Mucosa of stomach (tissue), 1 donor: Measurements from ENCODE around the gene ARMC5.

ENCODE experiments used
- H3K27me3 ChIP-seq: one replicate; pipeline ENCODE4 v1.7.0; 2013; ENCODE audit warnings: mild to moderate bottlenecking, low read length; ENCODE audit not compliant: control insufficient read depth, insufficient read depth
- H3K36me3 ChIP-seq: one replicate; pipeline ENCODE4 v1.7.0; 2013; ENCODE audit warnings: low read length; ENCODE audit not compliant: control insufficient read depth, insufficient read depth
- H3K4me1 ChIP-seq: one replicate; pipeline ENCODE4 v1.7.0; 2013; ENCODE audit warnings: mild to moderate bottlenecking, low read length; ENCODE audit not compliant: control insufficient read depth, insufficient read depth
- H3K4me3 ChIP-seq: one replicate; pipeline ENCODE4 v1.7.0; 2013; ENCODE audit warnings: low read length
- H3K9ac ChIP-seq: one replicate; pipeline ENCODE4 v1.7.0; 2013; ENCODE audit warnings: mild to moderate bottlenecking, low read length, moderate library complexity
- H3K9me3 ChIP-seq: one replicate; pipeline ENCODE4 v1.7.0; 2013; ENCODE audit warnings: mild to moderate bottlenecking, low read length, moderate library complexity; ENCODE audit not compliant: control insufficient read depth
- donor health status: Pancreatic carcinoma.

Gene ARMC5

DNA sequence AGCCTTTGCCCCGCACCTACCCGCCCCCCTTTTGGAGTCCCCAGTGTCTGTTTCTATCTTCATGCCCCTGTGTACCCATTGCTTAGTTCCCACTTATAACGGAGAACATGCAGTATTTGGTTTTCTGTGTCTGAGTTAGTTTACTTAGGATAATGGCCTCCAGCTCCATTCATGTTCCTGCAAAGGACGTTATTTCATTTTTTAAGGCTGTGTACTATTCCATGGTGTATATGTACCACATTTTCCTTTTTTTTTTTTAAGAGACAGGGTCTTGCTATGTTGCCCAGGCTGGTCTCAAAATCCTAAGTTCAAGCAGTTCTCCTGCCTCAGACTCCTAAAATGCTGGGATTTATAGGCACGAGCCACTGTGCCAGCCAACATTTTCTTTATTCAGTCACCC lies 8.6 kb downstream of the ARMC5 start:
- no peaks in the 10 kb centered on the region for H3K36me3 ChIP-seq
- H3K4me1 ChIP-seq = peaks cover 12% of the 10 kb centered on the region
- no peaks in the 10 kb centered on the region for H3K27me3 ChIP-seq
- H3K9me3 ChIP-seq = no peaks in the 10 kb centered on the region
- no peak overlapping the region for H3K9ac ChIP-seq
- H3K4me3 ChIP-seq = no peak overlapping the region

DNA sequence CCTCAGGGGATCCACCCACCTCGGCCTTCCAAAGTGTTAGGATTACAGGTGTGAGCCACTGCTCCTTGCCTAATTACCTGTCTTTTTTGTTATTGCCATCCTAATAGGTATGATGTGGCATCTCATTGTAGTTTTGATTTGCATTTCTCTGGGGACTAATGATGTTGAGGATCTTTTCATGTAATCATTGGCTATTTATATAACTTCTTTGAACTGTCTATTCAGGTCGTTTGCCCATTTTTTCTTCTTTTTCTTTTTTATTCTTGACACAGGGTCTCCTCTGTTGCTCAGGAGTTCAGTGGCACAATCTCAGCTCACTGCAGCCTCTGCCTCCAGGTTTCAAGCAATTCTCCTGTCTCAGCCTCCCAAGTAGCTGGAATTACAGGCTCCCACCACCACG lies 11.3 kb downstream of the ARMC5 start:
- H3K9ac ChIP-seq = no peak overlapping the region

DNA sequence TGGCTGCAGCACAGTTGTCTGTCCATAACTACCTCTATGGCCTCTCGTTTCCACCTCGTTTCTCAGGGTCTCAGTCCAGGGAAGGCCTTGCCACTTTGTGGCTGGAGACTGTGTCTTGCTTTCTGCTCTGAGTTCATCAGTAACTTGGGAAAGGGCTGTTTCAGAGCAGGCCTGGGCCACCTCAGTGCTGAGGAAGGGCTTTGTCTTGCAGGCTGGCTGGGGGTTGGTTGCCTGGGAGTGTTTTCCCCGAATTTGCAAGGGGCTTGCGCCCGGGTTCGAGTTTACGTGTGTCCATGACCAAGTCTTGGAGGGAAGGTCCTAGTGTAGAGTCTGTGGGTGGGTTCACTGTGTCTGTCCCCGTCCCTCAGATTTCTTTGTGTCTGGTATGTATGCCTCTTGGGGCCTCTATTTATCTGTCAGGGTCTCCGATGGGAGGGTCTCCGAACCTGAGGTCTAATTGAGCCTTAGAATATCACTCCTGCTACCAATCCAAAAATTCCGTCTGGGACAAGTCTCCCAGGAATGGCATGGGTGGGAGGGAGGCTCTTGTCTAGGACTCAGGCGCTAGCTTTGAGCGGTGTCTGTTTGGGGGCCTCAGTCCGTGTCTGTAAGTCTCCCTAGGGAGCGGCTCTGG lies 12.1 kb downstream of the ARMC5 start:
- Histone ChIP-seq H3K27me3 (no peaks in the 10 kb centered on the region), H3K4me3 (no peak overlapping the region), H3K9ac (peak overlapping the region; percentile 76), H3K9me3 (no peaks in the 10 kb centered on the region), H3K4me1 (peaks cover 19% of the 10 kb centered on the region), H3K36me3 (no peaks in the 10 kb centered on the region)

More for the DNA sequence above, 11.3 kb downstream of the ARMC5 start:
- H3K4me3 ChIP-seq = no peak overlapping the region
- H3K9me3 ChIP-seq = no peaks in the 10 kb centered on the region
- no peaks in the 10 kb centered on the region for H3K27me3 ChIP-seq
- H3K36me3 ChIP-seq = no peaks in the 10 kb centered on the region
- peaks cover 12% of the 10 kb centered on the region for H3K4me1 ChIP-seq

GRCh38 chr16:31471875-31472708 lies 12.8 kb downstream of the ARMC5 start, which contains the start of gene TGFB1I1:
Gene TGFB1I1, plus strand, starts transcription at chr16:31472152. Its CDS starts 37 bp downstream, at chr16:31472189.
- Histone ChIP-seq H3K27me3 (no peaks in the 10 kb centered on the region), H3K4me3 (no peak within 1 kb of the TSS), H3K36me3 (no peaks in the 10 kb centered on the region), H3K9ac (peak within 1 kb of the TSS; percentile 76), H3K4me1 (peaks cover 20% of the 10 kb centered on the region), H3K9me3 (no peaks in the 10 kb centered on the region)

- H3K9ac ChIP-seq = peak overlapping the region; percentile 73
- no peak overlapping the region for H3K4me3 ChIP-seq
- H3K36me3 ChIP-seq = no peaks in the 10 kb centered on the region
- no peaks in the 10 kb centered on the region for H3K9me3 ChIP-seq
- no peaks in the 10 kb centered on the region for H3K27me3 ChIP-seq
- peaks cover 22% of the 10 kb centered on the region for H3K4me1 ChIP-seq
Measured at GRCh38 chr16:31472709-31473203, 13.5 kb downstream of the ARMC5 start.

DNA sequence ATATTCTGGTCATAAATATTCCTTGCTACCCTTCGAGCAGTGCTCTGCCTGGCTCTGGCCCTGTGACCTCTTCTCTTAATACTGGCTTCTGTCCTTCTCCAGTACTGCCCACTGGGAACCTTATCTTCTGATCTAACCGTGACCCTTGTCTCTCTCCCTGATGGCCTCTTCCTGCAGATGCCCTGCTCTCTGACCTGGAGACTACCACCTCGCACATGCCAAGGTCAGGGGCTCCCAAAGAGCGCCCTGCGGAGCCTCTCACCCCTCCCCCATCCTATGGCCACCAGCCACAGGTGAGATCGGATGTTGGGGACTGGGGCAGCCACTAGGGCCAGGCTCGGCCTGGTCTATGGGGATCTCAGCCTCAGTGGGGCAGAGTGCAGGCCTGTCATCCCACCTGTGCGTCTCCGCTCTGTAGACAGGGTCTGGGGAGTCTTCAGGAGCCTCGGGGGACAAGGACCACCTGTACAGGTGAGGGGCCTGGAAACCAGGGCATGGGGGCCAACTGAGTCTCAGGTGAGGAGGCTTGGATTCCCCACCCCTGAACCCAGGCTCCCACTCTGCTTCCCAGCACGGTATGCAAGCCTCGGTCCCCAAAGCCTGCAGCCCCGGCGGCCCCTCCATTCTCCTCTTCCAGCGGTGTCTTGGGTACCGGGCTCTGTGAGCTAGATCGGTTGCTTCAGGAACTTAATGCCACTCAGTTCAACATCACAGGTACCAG lies 14.1 kb downstream of the ARMC5 start:
- Histone ChIP-seq H3K27me3 (no peaks in the 10 kb centered on the region), H3K9me3 (no peaks in the 10 kb centered on the region), H3K4me1 (peaks cover 28% of the 10 kb centered on the region), H3K4me3 (no peak overlapping the region), H3K9ac (no peak overlapping the region), H3K36me3 (no peaks in the 10 kb centered on the region)

- Histone ChIP-seq H3K9me3 (no peaks in the 10 kb centered on the region), H3K36me3 (no peaks in the 10 kb centered on the region), H3K4me1 (peaks cover 28% of the 10 kb centered on the region), H3K27me3 (no peaks in the 10 kb centered on the region), H3K9ac (no peak overlapping the region), H3K4me3 (no peak overlapping the region)
Measured at GRCh38 chr16:31474173-31474714, 14.9 kb downstream of the ARMC5 start.

DNA sequence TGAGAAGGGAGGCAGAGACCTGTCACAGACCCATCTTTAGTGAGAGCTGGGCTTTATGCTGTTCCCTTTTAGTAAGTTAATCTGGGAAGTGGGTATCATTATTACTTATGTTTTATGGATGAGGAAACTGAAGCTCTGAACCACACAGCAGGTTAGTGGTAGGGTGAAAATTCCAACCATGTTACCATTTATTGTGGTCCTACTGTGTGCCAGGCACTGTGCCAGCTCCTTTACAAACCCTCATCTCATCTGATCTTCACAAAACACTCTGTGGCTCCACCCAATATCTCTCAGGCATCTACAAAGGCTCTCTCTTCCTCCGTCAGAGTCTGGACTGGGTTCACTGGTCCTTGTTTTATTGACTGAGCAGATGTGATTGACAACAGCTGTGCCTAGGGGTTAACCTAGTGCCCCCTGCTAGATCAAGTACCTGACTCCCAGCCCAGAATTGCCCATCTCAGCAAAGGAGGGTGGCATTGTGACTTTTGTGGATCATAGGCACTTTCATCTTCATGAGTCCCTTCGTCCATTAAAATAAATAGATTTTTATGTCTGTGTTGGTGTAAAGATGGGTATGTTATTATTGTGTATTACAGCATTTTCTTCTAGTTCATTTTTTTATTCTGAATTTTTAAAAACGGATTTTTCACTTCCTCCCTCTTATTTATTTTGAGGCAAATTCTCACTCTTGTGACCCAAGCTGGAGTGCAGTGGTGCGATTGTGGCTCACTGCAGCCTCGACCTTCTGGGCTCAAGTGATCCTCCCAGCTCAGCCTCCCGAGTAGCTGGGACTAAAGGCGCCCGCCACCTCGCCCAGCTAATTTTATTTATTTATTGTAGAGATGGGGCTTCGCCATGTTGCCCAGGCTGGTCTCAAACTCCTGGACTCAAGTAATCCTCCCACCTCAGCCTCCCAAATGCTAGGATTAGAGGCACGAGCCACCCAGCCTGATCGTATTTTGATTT lies 15.8 kb downstream of the ARMC5 start:
- Histone ChIP-seq H3K9me3 (no peaks in the 10 kb centered on the region), H3K36me3 (no peaks in the 10 kb centered on the region), H3K4me1 (peaks cover 28% of the 10 kb centered on the region), H3K27me3 (no peaks in the 10 kb centered on the region), H3K4me3 (no peak overlapping the region), H3K9ac (no peak overlapping the region)

DNA sequence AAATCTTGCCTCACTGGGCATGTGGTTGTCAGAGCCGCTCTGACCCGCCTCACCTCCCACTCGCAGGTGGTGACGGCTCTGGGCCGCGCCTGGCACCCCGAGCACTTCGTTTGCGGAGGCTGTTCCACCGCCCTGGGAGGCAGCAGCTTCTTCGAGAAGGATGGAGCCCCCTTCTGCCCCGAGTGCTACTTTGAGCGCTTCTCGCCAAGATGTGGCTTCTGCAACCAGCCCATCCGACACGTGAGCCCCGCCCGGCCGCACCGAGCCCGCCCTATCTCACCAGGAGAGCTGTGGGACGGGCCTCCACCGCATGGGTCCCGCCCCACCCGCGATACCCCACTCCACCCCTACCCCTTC lies 16.6 kb downstream of the ARMC5 start:
- Histone ChIP-seq H3K4me1 (peaks cover 28% of the 10 kb centered on the region), H3K27me3 (no peaks in the 10 kb centered on the region), H3K36me3 (no peaks in the 10 kb centered on the region), H3K4me3 (peak overlapping the region; percentile 66), H3K9me3 (no peaks in the 10 kb centered on the region), H3K9ac (peak overlapping the region; percentile 68)

- peaks cover 22% of the 10 kb centered on the region for H3K4me1 ChIP-seq
- H3K9ac ChIP-seq = peak overlapping the region; percentile 68
- no peaks in the 10 kb centered on the region for H3K27me3 ChIP-seq
- H3K4me3 ChIP-seq = peak overlapping the region; percentile 66
- H3K9me3 ChIP-seq = no peaks in the 10 kb centered on the region
- H3K36me3 ChIP-seq = no peaks in the 10 kb centered on the region
Measured at GRCh38 chr16:31476303-31477219, 17.3 kb downstream of the ARMC5 start.
